NCI-H82 treated with DMSO at 0.1 percent for 48 hours (cell line): Measurements from ENCODE around the gene TSTD2.
"Not testable (repeated sequence)": the region's sequence is repeated elsewhere in the genome, so short reads cannot be mapped to it uniquely, and the experiment has no call there.

Experiments
- DNase-seq: peaks from one replicate; lab custom pipeline; 2025; ENCODE audit not compliant: unreplicated experiment; lab: John Stamatoyannopoulos, UW

TSTD2 gene

DNA sequence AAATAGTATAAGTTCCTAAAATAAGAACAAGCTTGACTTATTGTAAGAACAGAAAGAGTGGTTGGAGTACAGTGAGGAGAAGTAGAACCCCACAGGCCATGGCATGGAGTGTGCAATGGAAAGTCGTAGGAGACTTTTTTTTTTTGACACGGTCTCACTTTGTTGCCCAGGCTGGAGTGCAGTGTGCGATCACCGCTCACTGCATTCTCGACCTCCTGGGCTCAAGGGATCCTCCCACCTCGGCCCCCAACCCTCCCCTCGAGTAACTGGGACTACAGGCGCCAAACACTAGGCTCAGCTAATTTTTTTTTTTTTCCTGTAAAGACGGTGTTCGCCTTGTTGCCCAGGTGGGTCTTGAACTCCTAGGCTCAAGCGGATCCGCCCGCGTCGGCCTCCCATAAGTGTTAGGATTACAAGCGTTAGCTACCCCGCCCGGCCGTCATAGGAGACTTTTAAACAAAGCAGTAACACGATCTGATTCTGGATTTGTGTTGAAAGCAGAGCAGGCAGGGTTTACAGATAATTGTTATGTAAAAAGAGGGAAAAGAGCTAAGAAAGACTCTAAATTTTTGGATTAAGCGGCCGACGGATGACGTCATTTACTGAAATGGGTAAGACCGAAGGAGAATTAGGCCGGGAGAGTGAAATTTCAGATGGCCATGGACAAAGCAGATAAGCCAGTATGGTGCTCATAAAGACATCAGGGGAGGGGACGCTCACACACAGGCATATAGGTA lies 752 bp downstream of the TSTD2 start:
- peak; percentile 62 for DNase-seq

- DNase-seq: no peak
Measured at GRCh38 chr9:97630591-97630990, 2.6 kb downstream of the TSTD2 start.

DNA sequence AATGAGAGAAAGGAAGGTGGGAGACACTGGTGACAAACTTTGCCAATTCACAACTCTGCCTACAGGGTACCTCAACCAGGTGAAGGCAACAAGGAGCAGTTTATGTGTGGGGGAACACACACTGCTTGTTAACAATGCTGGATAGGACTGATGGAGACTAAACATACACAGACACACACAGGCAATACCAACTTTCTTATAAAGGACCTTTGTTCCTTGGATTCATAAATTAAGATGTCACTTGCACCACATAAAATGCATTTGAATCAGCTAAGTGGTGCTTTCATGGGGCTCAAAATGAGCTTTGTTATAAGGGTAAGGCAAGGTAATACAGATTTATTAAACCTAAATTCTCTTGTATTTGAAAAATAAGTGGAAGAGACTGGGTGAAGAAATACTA lies 4.0 kb downstream of the TSTD2 start:
- no peak for DNase-seq

- no peak for DNase-seq
Measured at GRCh38 chr9:97628668-97629067, 4.5 kb downstream of the TSTD2 start.

- DNase-seq: no peak
Measured at GRCh38 chr9:97627624-97628023, 5.5 kb downstream of the TSTD2 start.

GRCh38 chr9:97625620-97626019 lies 7.5 kb downstream of the TSTD2 start:
- no peak for DNase-seq

GRCh38 chr9:97623946-97624345 lies 9.2 kb downstream of the TSTD2 start:
- DNase-seq: no peak

DNA sequence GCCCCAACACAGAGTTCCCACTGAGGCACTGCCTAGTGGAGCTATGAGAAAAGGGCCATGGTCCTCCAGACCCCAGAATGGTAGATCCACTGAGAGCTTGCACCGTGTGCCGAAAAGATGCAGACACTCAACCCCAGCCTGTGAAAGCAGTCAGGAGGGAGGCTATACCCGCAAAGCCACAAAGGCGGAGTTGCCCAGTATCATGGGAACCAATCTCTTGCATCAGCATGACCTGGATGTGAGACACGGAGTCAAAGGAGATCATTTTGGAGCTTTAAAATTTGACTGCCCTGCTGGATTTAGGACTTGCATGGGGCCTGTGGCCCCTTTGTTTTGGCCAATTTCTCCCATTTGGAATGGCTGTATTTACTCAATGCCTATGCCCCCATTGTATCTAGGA lies 10.7 kb downstream of the TSTD2 start:
- not testable (repeated sequence) for DNase-seq

DNA sequence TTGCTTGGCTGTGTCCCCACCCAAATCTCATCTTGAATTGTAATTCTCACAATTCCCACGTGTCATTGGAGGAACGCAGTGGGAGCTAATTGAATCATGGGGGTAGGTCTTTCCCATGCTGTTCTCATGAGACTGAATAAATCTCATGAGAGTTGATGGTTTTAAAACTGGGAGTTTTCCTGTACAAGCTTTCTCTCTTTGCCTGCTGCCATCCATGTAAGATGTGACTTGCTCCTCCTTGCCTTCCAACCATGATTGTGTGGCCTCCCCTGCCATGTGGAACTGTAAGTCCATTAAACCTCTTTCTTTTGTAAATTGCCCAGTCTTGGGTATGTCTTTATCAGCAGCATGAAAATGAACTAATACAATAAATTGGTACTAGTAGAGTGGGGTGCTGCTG lies 13.1 kb downstream of the TSTD2 start:
- DNase-seq: not testable (repeated sequence)

DNA sequence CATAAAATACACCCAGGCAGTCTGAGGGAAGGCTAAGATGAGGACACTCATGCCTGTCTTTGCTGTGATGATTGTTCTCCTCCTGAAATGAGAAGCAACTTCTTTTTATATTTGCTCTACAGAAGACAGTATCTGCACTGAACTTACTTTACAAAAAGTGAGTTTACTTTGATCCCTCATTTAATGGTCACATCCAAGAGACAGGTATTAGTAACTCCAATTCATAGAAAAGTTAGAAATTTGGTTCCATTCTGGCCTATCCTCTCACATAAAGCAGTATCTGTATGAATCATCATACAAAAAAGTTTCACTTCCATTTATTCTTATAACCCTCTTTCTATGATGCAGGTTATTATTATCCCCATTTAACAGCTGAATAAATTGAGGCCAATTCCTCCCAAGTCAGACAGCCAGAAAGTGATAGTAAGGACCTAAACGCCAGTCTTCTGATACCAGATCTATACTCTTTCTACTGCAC lies 15.2 kb downstream of the TSTD2 start:
- no peak for DNase-seq

- peak; percentile 22 for DNase-seq
Measured at GRCh38 chr9:97615439-97616072, 17.6 kb downstream of the TSTD2 start.

DNA sequence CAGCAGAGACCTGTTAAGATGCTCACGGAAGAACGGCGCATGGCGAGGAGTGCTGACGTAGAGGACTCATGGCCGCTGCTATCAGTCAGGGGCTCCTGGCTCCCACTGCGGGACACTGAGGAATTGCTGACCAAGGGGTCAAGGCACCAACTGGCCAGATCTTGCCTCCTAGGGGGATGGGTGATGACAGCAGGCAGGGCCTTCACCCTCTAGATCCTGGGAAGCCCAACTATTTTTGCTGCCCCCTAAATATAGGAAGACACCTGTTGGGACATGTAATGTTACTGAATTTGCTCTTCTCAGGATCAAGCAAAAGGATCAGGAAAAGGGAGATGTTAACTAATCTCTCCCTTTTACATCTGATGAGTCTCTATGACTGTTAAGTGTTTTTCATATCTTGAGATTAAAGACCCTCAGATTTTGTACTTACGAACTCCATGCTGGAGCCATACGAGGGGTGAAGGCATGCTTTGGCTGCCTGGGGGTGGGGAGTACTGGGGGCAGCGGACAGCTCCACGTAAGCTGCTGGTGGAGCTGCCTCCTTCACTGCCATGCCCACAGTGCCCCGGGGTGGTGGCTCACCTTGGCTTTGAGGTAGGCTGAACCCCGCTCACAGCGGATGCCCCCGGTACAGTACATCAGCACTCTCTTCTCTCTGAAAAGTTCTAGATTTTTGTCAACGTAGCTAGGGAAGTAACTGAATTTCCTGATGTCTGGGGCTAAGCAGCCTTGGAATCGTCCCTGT lies 28.1 kb downstream of the TSTD2 start:
- DNase-seq: no peak

- no peak for DNase-seq
Measured at GRCh38 chr9:97602430-97602829, 30.7 kb downstream of the TSTD2 start.

DNA sequence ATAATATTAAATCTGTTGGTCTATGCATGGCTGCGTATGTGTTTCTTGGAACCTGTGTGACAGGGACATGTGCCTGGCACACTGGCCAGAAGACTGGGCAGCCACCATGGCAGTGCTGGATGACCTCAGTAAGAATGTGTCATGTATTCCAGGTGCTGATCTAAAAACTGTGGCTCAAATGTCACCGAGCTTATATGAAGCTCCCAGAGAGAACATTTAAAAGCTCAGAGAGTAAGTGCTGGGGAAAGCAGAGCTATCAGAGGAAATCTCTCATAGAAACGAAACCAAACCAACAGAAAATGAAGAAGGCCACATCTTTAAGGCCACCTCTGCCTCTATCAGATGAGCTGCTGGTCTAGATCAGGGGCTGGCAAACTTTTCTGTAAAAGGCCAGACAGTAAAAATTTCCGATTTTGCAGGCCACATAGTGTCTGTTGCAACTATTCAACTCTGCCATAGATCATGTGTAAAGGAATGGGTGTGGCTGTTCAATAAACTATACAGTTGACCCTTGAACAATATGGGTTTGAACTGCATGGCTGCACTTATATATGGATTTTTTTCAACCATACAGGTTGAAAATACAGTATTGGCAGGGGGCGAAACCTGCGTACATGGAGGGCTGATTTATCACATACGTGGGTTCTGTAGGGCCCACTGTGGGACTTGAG lies 31.8 kb downstream of the TSTD2 start:
- DNase-seq: no peak

GRCh38 chr9:97600531-97601227 lies 32.5 kb downstream of the TSTD2 start:
- DNase-seq: no peak

- DNase-seq: no peak
Measured at GRCh38 chr9:97599314-97599846, 33.8 kb downstream of the TSTD2 start.

- DNase-seq: peak; percentile 57
Measured at GRCh38 chr9:97598461-97599288, 34.5 kb downstream of the TSTD2 start.

GRCh38 chr9:97596906-97597305 lies 36.3 kb downstream of the TSTD2 start:
- no peak for DNase-seq

DNA sequence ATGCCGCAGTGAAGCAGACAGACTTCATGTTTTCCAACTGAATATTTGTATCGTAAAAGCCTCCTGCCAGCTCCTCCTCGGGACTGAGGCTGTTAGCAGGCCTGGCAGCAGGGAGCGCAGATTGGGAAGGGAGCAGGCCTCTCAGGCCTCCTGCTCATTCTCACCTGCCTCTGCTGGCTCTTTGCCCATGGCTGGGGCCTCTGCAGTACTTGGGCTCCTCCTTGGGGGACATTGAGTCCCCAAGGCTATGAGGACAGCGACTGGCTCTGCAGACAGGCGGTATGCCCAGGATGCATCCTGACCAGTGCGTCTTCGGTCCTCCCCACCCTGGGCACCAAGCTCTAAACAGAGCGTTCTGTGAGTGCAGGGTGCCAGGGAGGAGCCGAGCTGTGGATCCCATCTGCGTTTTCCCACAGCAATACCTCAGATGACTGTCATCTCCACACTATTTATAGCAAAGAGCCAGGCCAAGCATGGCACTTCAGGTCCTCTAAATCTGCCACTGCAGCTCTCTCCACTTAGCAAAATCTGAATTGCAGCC lies 38.7 kb downstream of the TSTD2 start:
- no peak for DNase-seq
